Heart left ventricle (tissue), 13 donors: Measurements from ENCODE around the gene LEP.

ENCODE experiments used
- CTCF ChIP-seq, 12 donors: fragments of 200-600 bp; sonication (generic) in 4 of 12; IDR thresholded peaks; one replicate each; pipeline versions ENCODE4 v1.5.0 to v1.8.0; 2018 to 2022; ENCODE audit warnings: antibody characterized with exemption in 12 of 12, mild to moderate bottlenecking in 5 of 12
- POLR2A ChIP-seq, 2 donors: fragments of 450-650 bp; IDR thresholded peaks; one replicate each; pipeline ENCODE4 v1.6.1; 2017; ENCODE audit warnings: antibody characterized with exemption in 2 of 2, mild to moderate bottlenecking in 2 of 2, moderate library complexity in 2 of 2
- donor health status: ischemic (EF 13 %, LVEDD 7.1; RV severe dilation, severe dysfunction).
- donor health status: DM: no; HTN: yes; CAD: no.
- donor health status: DM: no; HTN: no; CAD: no.
- donor health status: ischemic (EF 25% LVEDD 6.9; RV normal size, moderate dysfunction).
- donor health status: ischemic (EF 25% LVEDD 5.7; RV mildly dilated, moderate dysfunction).
- donor health status: ischemic (EF 35%, LVEDD 5.7; RV mildly dilated, moderate dysfunction).
- donor health status: nonischemic (EF 11% LVEDD 7.7; RV severe dilation, severe dysfunction).
- donor health status: DM: yes; HTN: yes; CAD: no.
- donor health status: PGD.
- donor health status: ischemic (EF 29% LVEDD 5.4; RV normal size, mild dysfunction).
- donor health status: nonischemic (EF 23%, LVEDD 6.1; RV moderate dilation, normal function).

- TF ChIP-seq CTCF (IDR thresholded peaks at IDR 0.05) (no peak), POLR2A (IDR thresholded peaks at IDR 0.05) (no peak)
Measured at GRCh38 chr7:128217967-128218652, 23.0 kb upstream of the LEP start.
